DMS153 treated with DMSO at 0.1 percent for 48 hours (cell line): ENCODE data around the gene SPATA31D3.
"Not testable (repeated sequence)": the region's sequence is repeated elsewhere in the genome, so short reads cannot be mapped to it uniquely, and the experiment has no call there.

ENCODE experiments used
- DNase-seq: peaks from one replicate; lab custom pipeline; 2025; ENCODE audit not compliant: unreplicated experiment; lab: John Stamatoyannopoulos, UW

SPATA31D3 gene

GRCh38 chr9:81943393-81943792 lies at the start of gene SPATA31D3:
Gene SPATA31D3 (plus strand): TSS chr9:81943500. CDS start chr9:81943586, 86 bp downstream.
- DNase-seq, result not testable (repeated sequence)

- no peak for DNase-seq
These were observed 49.4 kb upstream of the SPATA31D3 start for GRCh38 chr9:81893929-81894328.

- no peak for DNase-seq
These were observed 48.4 kb upstream of the SPATA31D3 start for GRCh38 chr9:81894891-81895290.

GRCh38 chr9:81896070-81896469 lies 47.2 kb upstream of the SPATA31D3 start:
- no peak for DNase-seq

- no peak for DNase-seq
These were observed 44.4 kb upstream of the SPATA31D3 start for GRCh38 chr9:81898851-81899250.

- DNase-seq, result no peak
These were observed 41.1 kb upstream of the SPATA31D3 start for GRCh38 chr9:81902196-81902595.

GRCh38 chr9:81902626-81903025 lies 40.7 kb upstream of the SPATA31D3 start:
- DNase-seq, result no peak

GRCh38 chr9:81906671-81907070 lies 36.6 kb upstream of the SPATA31D3 start:
- no peak for DNase-seq

GRCh38 chr9:81912135-81912534 lies 31.2 kb upstream of the SPATA31D3 start:
- DNase-seq, result no peak

- DNase-seq, result no peak
These were observed 27.3 kb upstream of the SPATA31D3 start for GRCh38 chr9:81915801-81916505.

- DNase-seq, result not testable (repeated sequence)
These were observed 24.8 kb upstream of the SPATA31D3 start for GRCh38 chr9:81918507-81918906.

- not testable (repeated sequence) for DNase-seq
These were observed 15.0 kb upstream of the SPATA31D3 start, which contains the start of gene SPATA31D4 for GRCh38 chr9:81928305-81928704. Gene SPATA31D4 (plus strand): TSS chr9:81928428. CDS start chr9:81928514, 86 bp downstream.

- DNase-seq, result not testable (repeated sequence)
These were observed 13.2 kb upstream of the SPATA31D3 start for GRCh38 chr9:81930147-81930546.

GRCh38 chr9:81933547-81933946 lies 9.8 kb upstream of the SPATA31D3 start:
- not testable (repeated sequence) for DNase-seq

- DNase-seq, result not testable (repeated sequence)
These were observed 5.3 kb downstream of the SPATA31D3 start for GRCh38 chr9:81948650-81949049.

- no peak for DNase-seq
These were observed 9.8 kb downstream of the SPATA31D3 start for GRCh38 chr9:81953096-81953495.

- DNase-seq, result no peak
These were observed 12.3 kb downstream of the SPATA31D3 start for GRCh38 chr9:81955625-81956024.

GRCh38 chr9:81964218-81965171 lies 21.2 kb downstream of the SPATA31D3 start:
- DNase-seq, result no peak

- no peak for DNase-seq
These were observed 24.7 kb downstream of the SPATA31D3 start for GRCh38 chr9:81968026-81968425.

GRCh38 chr9:81969971-81970370 lies 26.7 kb downstream of the SPATA31D3 start:
- DNase-seq, result no peak

GRCh38 chr9:81971727-81972126 lies 28.4 kb downstream of the SPATA31D3 start:
- no peak for DNase-seq

- no peak for DNase-seq
These were observed 31.5 kb downstream of the SPATA31D3 start for GRCh38 chr9:81974764-81975163.
